Adrenal gland (tissue), 5 donors: ENCODE data around the gene RUFY1.

ENCODE experiments used
- POLR2A ChIP-seq, 2 donors: fragments of 450-650 bp; IDR thresholded peaks; one replicate each; pipeline ENCODE4 v1.6.1; 2017; ENCODE audit warnings: antibody characterized with exemption in 2 of 2, mild to moderate bottlenecking in 2 of 2, moderate library complexity in 1 of 2
- TF ChIP-seq, protein P1 (sequence below), 6 experiments: fragments of 450-650 bp in 4 of 6; fragments of 200-600 bp in 2 of 6; sonication (generic) in 1 of 6; IDR thresholded peaks; 1 replicate in 5 of 6; 2 replicates in 1 of 6; pipeline versions ENCODE4 v1.5.1 to v1.8.0; 2016 to 2021; ENCODE audit warnings: antibody characterized with exemption in 6 of 6, mild to moderate bottlenecking in 2 of 6, moderate library complexity in 1 of 6
- donor health status: DM: no; HTN: no; CAD: no.

DNA sequence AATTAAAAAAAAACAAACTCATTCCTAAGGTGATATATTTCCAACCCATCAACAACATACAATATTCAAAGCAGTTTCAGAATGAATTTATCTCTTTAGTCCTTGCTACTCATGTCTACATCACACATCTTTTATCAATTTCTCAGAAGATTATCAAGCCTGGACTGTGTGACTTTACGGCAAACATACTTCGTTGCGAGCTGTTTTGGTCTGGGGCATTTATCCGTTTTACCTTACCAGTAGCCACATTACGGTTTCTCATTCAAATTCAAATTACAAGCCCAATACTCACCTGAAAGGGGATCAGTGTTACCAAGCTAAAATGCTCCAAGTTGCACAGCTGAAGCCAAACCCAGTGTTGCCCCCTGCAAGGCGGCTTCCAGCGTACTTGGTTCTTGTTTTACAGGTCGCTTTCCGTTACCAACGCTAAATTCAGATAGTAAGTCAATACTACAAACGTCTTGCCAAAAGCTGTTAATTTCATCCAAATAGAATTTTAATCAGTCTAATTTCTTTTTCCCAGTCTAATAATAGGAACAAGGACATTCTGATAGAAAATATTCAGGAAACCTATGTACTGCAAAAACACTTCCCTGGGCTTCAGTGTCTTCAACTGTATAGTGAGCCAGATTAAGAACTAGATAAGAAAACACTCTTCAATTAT, 71.3 kb downstream of the RUFY1 start:
- TF ChIP-seq, protein P1, sequence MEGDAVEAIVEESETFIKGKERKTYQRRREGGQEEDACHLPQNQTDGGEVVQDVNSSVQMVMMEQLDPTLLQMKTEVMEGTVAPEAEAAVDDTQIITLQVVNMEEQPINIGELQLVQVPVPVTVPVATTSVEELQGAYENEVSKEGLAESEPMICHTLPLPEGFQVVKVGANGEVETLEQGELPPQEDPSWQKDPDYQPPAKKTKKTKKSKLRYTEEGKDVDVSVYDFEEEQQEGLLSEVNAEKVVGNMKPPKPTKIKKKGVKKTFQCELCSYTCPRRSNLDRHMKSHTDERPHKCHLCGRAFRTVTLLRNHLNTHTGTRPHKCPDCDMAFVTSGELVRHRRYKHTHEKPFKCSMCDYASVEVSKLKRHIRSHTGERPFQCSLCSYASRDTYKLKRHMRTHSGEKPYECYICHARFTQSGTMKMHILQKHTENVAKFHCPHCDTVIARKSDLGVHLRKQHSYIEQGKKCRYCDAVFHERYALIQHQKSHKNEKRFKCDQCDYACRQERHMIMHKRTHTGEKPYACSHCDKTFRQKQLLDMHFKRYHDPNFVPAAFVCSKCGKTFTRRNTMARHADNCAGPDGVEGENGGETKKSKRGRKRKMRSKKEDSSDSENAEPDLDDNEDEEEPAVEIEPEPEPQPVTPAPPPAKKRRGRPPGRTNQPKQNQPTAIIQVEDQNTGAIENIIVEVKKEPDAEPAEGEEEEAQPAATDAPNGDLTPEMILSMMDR (IDR thresholded peaks at IDR 0.05), result no peak
- TF ChIP-seq POLR2A (IDR thresholded peaks at IDR 0.05), result no peak
